Measurements from ENCODE around the gene ITPK1. TPM values are rescaled to one million over a fixed set of nuclear protein-coding genes. Genes with fewer than 3 reads are reported as not detected.

ITPK1 gene
- polyA plus RNA-seq, 2 of the 4 experiments (the other 2 are of a cell fraction) = 46.2 to 47.0 TPM

- Histone ChIP-seq H3K9me3 (no peaks in the 10 kb centered on the region), H3K4me3 (peak overlapping the region; percentile 76), H3K27ac (peak overlapping the region; percentile 96 to 100), H3K4me1 (peaks cover 20% of the 10 kb centered on the region), H3K4me2 (peak overlapping the region; percentile 74)
- no peak for TF ChIP-seq FOXS1 (CRISPR knock-in tag; IDR thresholded peaks at IDR 0.05)
- TF ChIP-seq HMGXB4 (CRISPR knock-in tag; IDR thresholded peaks at IDR 0.05; ENCODE audit: borderline replicate concordance) = no peak
- no peak for TF ChIP-seq EP300 (IDR thresholded peaks at IDR 0.05)
- no peak for TF ChIP-seq SMC3 (IDR thresholded peaks at IDR 0.05)
- no peak for TF ChIP-seq TFCP2L1 (CRISPR knock-in tag; IDR thresholded peaks at IDR 0.05)
- no peak for TF ChIP-seq MYC (IDR thresholded peaks at IDR 0.05; ENCODE audit: borderline replicate concordance, low read length)
- no peak for TF ChIP-seq ZSCAN20 (CRISPR knock-in tag; IDR thresholded peaks at IDR 0.05)
- TF ChIP-seq RCOR1 (IDR thresholded peaks at IDR 0.05; ENCODE audit: low read depth, low read length) = no peak
- no peak for TF ChIP-seq PBX3 (IDR thresholded peaks at IDR 0.05)
- TF ChIP-seq POLR2A (IDR thresholded peaks at IDR 0.05; ENCODE audit: low read length) = no peak
- no peak for TF ChIP-seq HEYL (CRISPR knock-in tag; IDR thresholded peaks at IDR 0.05)
- TF ChIP-seq ZC3H11A (IDR thresholded peaks at IDR 0.05) = no peak
- TF ChIP-seq JUNB (IDR thresholded peaks at IDR 0.05) = no peak
- no peak for TF ChIP-seq RAD21 (conservative IDR thresholded peaks at IDR 0.05 in 1 of 2, IDR thresholded peaks at IDR 0.05 in 1 of 2)
- no peak for TF ChIP-seq E2F6 (IDR thresholded peaks at IDR 0.05; ENCODE audit: borderline replicate concordance, low read depth)
- TF ChIP-seq RFX5 (IDR thresholded peaks at IDR 0.05) = no peak
- no peak for TF ChIP-seq KDM5A (IDR thresholded peaks at IDR 0.05)
- ChIA-PET POLR2A (interaction anchor here (0.9 to 1.1 kb wide), 4 partner anchors 14 to 70 kb away, joined by 3 to 7 read pairs (median 4); partner anchors contain the start of genes LYSET and MOAP1), CTCF (interaction anchor here (0.9 to 17.9 kb wide), 15 partner anchors 16 to 181 kb away, joined by 3 to 371 read pairs (median 7); partner anchors contain the start of genes GON7 and UBR7)
- DNase-seq (ENCODE audit: low read depth in 1 of 2, low spot score in 1 of 2) (no peak), ATAC-seq (peak in 1 of 2 experiments; percentile 1; a peak in 1 of 6 replicates), FAIRE-seq (no peak)
- 7% methylated on average over 19 of the region's 38 CpGs for WGBS (ENCODE audit: missing lambda C conversion rate)
Observed at GRCh38 chr14:93114713-93115068, 1.0 kb downstream of the ITPK1 start.

GRCh38 chr14:93114068-93114710, 1.5 kb downstream of the ITPK1 start:
- POLR2A ChIA-PET = interaction anchor here (0.9 to 1.0 kb wide), 2 partner anchors 24 to 71 kb away, joined by 3 to 6 read pairs; partner anchors contain the start of genes LYSET and MOAP1
- DNase-seq (ENCODE audit: low read depth in 1 of 2, low spot score in 1 of 2) (no peak), ATAC-seq (no peak), FAIRE-seq (no peak)
- no peak for TF ChIP-seq TP53 (CRISPR knock-in tag; IDR thresholded peaks at IDR 0.05)
- TF ChIP-seq CBX2 (IDR thresholded peaks at IDR 0.05; ENCODE audit: borderline replicate concordance, low read depth) = no peak
- TF ChIP-seq ZFP36 (IDR thresholded peaks at IDR 0.05; ENCODE audit: borderline replicate concordance, partially characterized antibody) = no peak
- TF ChIP-seq EP300 (IDR thresholded peaks at IDR 0.05) = no peak
- TF ChIP-seq POLR2AphosphoS2 (conservative IDR thresholded peaks at IDR 0.05; ENCODE audit: low read length) = no peak
- peaks cover 20% of the 10 kb centered on the region for H3K4me1 ChIP-seq
- peak overlapping the region; percentile 96 to 100 for H3K27ac ChIP-seq
- WGBS (ENCODE audit: missing lambda C conversion rate) = 52% methylated on average over 15 of the region's 18 CpGs
- no peaks in the 10 kb centered on the region for H3K9me3 ChIP-seq
- CTCF ChIA-PET = interaction anchor here (0.8 to 17.9 kb wide), 38 partner anchors 9 to 1117 kb away, joined by 3 to 371 read pairs (median 5); partner anchors contain the start of genes GON7 and UBR7
- H3K4me2 ChIP-seq = peak overlapping the region; percentile 74
- peak overlapping the region; percentile 76 for H3K4me3 ChIP-seq
